IMR-90 (cell line): ENCODE measurements around the gene STAC2. TPM values are rescaled to one million over a fixed set of nuclear protein-coding genes. Genes with fewer than 3 reads are reported as not detected.

Experiments
- ATAC-seq: fragments of 200-7000 bp; cut with Tn5 transposase; 2 replicates; pipeline ENCODE4 v1.9.1; 2020; ENCODE audit warnings: low read depth, mild to moderate bottlenecking, moderate library complexity
- BruUV-seq: library from RNA; stranded (reverse); fragments of 400-500 nt; replicated peaks from 2 replicates; lab custom pipeline; 2021; lab: Mats Ljungman, UMichigan
- CTCF ChIA-PET: fragments of 300-600 bp; formaldehyde crosslinking; extraction: SDS; loops from one replicate; lab custom pipeline; 2021; ENCODE audit warnings: antibody characterized with exemption; lab: Yijun Ruan, JAX
- POLR2A ChIA-PET: fragments of 300-600 bp; sonication (Branson Sonifier 250); formaldehyde crosslinking; loops from one replicate; lab custom pipeline; 2022; ENCODE audit warnings: antibody characterized with exemption; ENCODE audit not compliant: unreplicated experiment; lab: Charles Lee
- DNase-seq: peaks from one replicate; pipeline ENCODE4 v3.0.0; 2013
- H2AFZ ChIP-seq: replicated peaks from 2 replicates; pipeline ENCODE3; 2013; ENCODE audit warnings: low read length, mild to moderate bottlenecking; ENCODE audit not compliant: poor library complexity
- H2AK5ac ChIP-seq: 2 replicates; pipeline ENCODE4 v1.6.1; 2013; ENCODE audit warnings: low read depth, low read length, inconsistent platforms
- H2AK9ac ChIP-seq: replicated peaks from 2 replicates; pipeline ENCODE3; 2013; ENCODE audit warnings: mild to moderate bottlenecking, low read depth, low read length, moderate library complexity; ENCODE audit not compliant: poor library complexity
- H2BK120ac ChIP-seq: 2 replicates; pipeline ENCODE4 v1.6.1; 2013; ENCODE audit warnings: low read depth, low read length, inconsistent platforms
- H2BK15ac ChIP-seq: 3 replicates; pipeline ENCODE4 v1.6.1; 2013; ENCODE audit warnings: low read depth, low read length, inconsistent platforms
- H2BK20ac ChIP-seq: 2 replicates; pipeline ENCODE4 v1.6.1; 2013; ENCODE audit warnings: low read depth, mild to moderate bottlenecking, inconsistent platforms, low read length, moderate library complexity
- H2BK5ac ChIP-seq: 2 replicates; pipeline ENCODE4 v1.6.1; 2013; ENCODE audit warnings: mild to moderate bottlenecking, low read depth, low read length, inconsistent platforms; ENCODE audit not compliant: poor library complexity, severe bottlenecking
- H3K14ac ChIP-seq: replicated peaks from 2 replicates; pipeline ENCODE4 v1.6.1; 2013; ENCODE audit warnings: low read depth, low read length, inconsistent platforms
- H3K18ac ChIP-seq: 2 replicates; pipeline ENCODE4 v1.6.1; 2013; ENCODE audit warnings: low read depth, low read length, control low read depth
- H3K23ac ChIP-seq: 2 replicates; pipeline ENCODE4 v1.6.1; 2013; ENCODE audit warnings: low read depth, low read length, inconsistent platforms
- H3K27ac ChIP-seq: 2 replicates; pipeline ENCODE4 v1.5.1; 2013; ENCODE audit warnings: mild to moderate bottlenecking, control low read depth, low read length; ENCODE audit not compliant: insufficient read depth
- H3K27me3 ChIP-seq: 2 replicates; pipeline ENCODE4 v1.6.1; 2013; ENCODE audit warnings: low read length; ENCODE audit not compliant: control insufficient read depth, insufficient read depth
- H3K36me3 ChIP-seq: 2 replicates; pipeline ENCODE4 v1.6.1; 2013; ENCODE audit warnings: low read length, mixed read lengths; ENCODE audit not compliant: control insufficient read depth, insufficient read depth
- H3K4ac ChIP-seq: 2 replicates; pipeline ENCODE4 v1.6.1; 2013; ENCODE audit warnings: low read depth, low read length, inconsistent platforms
- H3K4me1 ChIP-seq: 2 replicates; pipeline ENCODE4 v1.6.1; 2013; ENCODE audit warnings: low read length, mixed read lengths; ENCODE audit not compliant: control insufficient read depth, insufficient read depth
- H3K4me2 ChIP-seq: 2 replicates; pipeline ENCODE4 v1.6.1; 2013; ENCODE audit warnings: low read depth, mild to moderate bottlenecking, control low read depth, low read length, moderate library complexity
- H3K4me3 ChIP-seq: 2 replicates; pipeline ENCODE4 v1.5.1; 2013; ENCODE audit warnings: low read depth, mild to moderate bottlenecking, control low read depth, low read length, moderate library complexity; ENCODE audit not compliant: insufficient read depth
- H3K56ac ChIP-seq: 2 replicates; pipeline ENCODE4 v1.6.1; 2013; ENCODE audit warnings: low read length, inconsistent platforms; ENCODE audit not compliant: insufficient read depth; ENCODE audit errors: extremely low read depth
- H3K79me1 ChIP-seq, 2 experiments: 2 replicates each; pipeline ENCODE4 v1.6.1; 2013; ENCODE audit warnings: low read length in 2 of 2, inconsistent platforms in 1 of 2, low read depth in 1 of 2
- H3K9ac ChIP-seq: 2 replicates; pipeline ENCODE4 v1.6.1; 2013; ENCODE audit warnings: low read depth, low read length, control low read depth
- H3K9me1 ChIP-seq: 2 replicates; pipeline ENCODE4 v1.6.1; 2013; ENCODE audit warnings: low read length, inconsistent platforms; ENCODE audit not compliant: insufficient read depth
- H3K9me3 ChIP-seq: 2 replicates; pipeline ENCODE4 v1.6.1; 2013; ENCODE audit warnings: low read length; ENCODE audit not compliant: control insufficient read depth, insufficient read depth
- H4K20me1 ChIP-seq: 2 replicates; pipeline ENCODE4 v1.6.1; 2013; ENCODE audit warnings: low read length, inconsistent platforms; ENCODE audit not compliant: insufficient read depth
- H4K5ac ChIP-seq: 2 replicates; pipeline ENCODE4 v1.6.1; 2013; ENCODE audit warnings: mild to moderate bottlenecking, low read depth, low read length, control low read depth
- H4K8ac ChIP-seq, 2 experiments: 2 replicates each; pipeline ENCODE4 v1.6.1; 2013; ENCODE audit warnings: low read depth in 2 of 2, low read length in 2 of 2, control low read depth in 1 of 2, inconsistent platforms in 1 of 2
- H4K91ac ChIP-seq: 2 replicates; pipeline ENCODE4 v1.6.1; 2013; ENCODE audit warnings: low read depth, low read length, inconsistent platforms; ENCODE audit not compliant: insufficient read depth
- BHLHE40 ChIP-seq: fragments of 150-350 bp; IDR thresholded peaks from 2 replicates; pipeline ENCODE4 v1.6.1; 2016; ENCODE audit warnings: mild to moderate bottlenecking, low read depth, low read length
- FOS ChIP-seq: fragments of 150-350 bp; IDR thresholded peaks from 2 replicates; pipeline ENCODE4 v1.6.1; 2016; ENCODE audit warnings: low read depth, low read length
- MXI1 ChIP-seq: IDR thresholded peaks from 2 replicates; pipeline ENCODE4 v1.6.1; 2012; ENCODE audit warnings: low read depth, mild to moderate bottlenecking, low read length, moderate library complexity, borderline replicate concordance
- RAD21 ChIP-seq: IDR thresholded peaks from 2 replicates; pipeline ENCODE4 v1.6.1; 2012; ENCODE audit warnings: low read length, improper control_type of control experiment
- RFX5 ChIP-seq: IDR thresholded peaks from 2 replicates; pipeline ENCODE4 v1.8.0; 2012; ENCODE audit warnings: low read depth, mild to moderate bottlenecking, low read length, moderate library complexity
- WGBS, 2 experiments: methylation state at CpG; one replicate each; pipeline versions ENCODE4 v1.1.5 to v1.1.7; 2013; ENCODE audit warnings: missing lambda C conversion rate in 2 of 2; ENCODE audit not compliant: insufficient read length in 1 of 2; ENCODE audit errors: extremely low coverage in 2 of 2; 5-methylcytosine and 5-hydroxymethylcytosine counted together
- dilution Hi-C: fragments of 300-500 bp; cut with HindIII; formaldehyde crosslinking; loops from one replicate; pipeline ENCODE4 v1.14.3; 2018; ENCODE audit warnings: low sequenced_read_pairs; ENCODE audit not compliant: unreplicated experiment
- in situ Hi-C: fragments of 300-500 bp; cut with MboI; formaldehyde crosslinking; loops from 3 replicates; pipeline ENCODE4 v1.14.3; 2019; ENCODE audit warnings: low sequenced_read_pairs, inconsistent platforms, mixed read lengths
- intact Hi-C: fragments of 100-400 bp; cut with micrococcal nuclease; formaldehyde crosslinking; loops from 2 replicates; pipeline ENCODE4 v1.10.0; 2022
- polyA plus RNA-seq, 3 experiments: library from polyadenylated mRNA; depleted of rRNA; stranded (reverse); fragments of >200 nt; gene quantifications; 2 replicates each; pipeline ENCODE4 v1.2.3, GENCODE V29; 2012; ENCODE audit warnings: low replicate concordance in 1 of 3
- total RNA-seq: library from RNA; depleted of rRNA; stranded (reverse); fragments of >200 nt; gene quantifications from 2 replicates; pipeline ENCODE4 v1.2.3, GENCODE V29; 2012

Gene STAC2
- total and polyA plus RNA-seq, 2 of the 4 experiments (the other 2 are of a cell fraction): 0.02 TPM; not detected in 1

DNA sequence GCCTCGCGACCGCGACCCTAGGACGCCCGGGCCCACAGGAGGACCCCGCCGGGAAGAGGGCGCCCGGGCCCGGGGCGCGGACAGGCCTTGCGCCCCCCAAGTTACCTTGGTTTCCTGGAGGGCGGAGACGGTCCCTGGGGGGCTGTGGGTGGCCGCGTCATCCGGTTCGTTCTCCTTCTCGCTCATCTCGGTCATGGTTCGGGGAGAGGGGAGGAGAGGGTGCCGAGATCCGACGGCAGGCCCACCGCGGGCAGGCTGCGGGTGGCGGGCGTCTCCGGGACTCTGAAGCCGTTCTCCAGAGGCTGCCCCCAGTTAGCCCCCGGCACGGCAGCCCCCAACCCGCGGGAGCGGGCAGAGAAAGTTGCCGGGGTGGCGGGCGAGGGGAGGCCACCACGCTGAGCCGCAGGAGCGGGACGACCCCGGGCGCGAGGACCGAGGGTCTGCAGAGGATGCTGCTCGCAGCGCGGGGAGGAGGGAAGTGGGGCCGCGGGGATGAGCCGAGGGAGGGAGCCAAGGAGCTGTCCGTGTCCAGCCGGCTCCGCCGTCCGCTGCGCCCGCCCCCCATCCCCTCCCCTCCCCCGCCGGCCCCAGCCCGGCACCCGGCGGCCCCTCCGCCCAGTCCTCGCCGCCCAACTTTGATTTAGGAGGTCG lies at the start of gene STAC2 (continued):
- no peak for TF ChIP-seq MXI1
- no peak for TF ChIP-seq FOS
- no peak for TF ChIP-seq RAD21
- TF ChIP-seq RFX5: no peak

DNA sequence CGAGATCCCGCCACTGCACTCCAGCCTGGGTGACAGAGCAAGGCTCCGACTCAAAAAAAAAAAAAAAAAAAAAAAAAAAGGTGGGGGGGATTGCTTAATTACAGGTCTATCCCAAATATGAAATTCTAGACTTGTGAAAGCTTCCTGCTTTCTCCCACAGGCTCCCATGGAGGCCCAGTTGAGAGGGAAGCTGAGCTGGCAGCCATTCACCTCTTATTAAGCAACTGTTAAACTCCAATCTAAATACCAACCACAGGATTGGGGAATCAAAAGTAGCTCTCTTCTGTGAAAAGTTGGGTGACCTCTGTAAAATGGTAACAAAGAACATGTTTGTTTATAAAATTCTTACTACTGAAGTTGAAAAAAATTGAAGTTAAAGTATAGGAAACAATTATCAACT lies 45.8 kb upstream of the STAC2 start:
- no peaks in the 10 kb centered on the region for H3K27me3 ChIP-seq
- H2AK5ac ChIP-seq: no peak overlapping the region
- peak; percentile 52 for DNase-seq
- H4K8ac ChIP-seq: no peak overlapping the region
- H3K18ac ChIP-seq: no peak overlapping the region
- CTCF ChIA-PET: interaction anchor here (1.0 to 1.1 kb wide), 3 partner anchors 12 to 81 kb away, joined by 3 to 6 read pairs (median 4); no protein-coding TSS in a partner anchor
- POLR2A ChIA-PET: interaction anchor here (0.7 kb wide), 1 partner anchor 134 kb away, joined by 11 read pairs; no protein-coding TSS in a partner anchor
- no peak overlapping the region for H3K23ac ChIP-seq
- H4K91ac ChIP-seq: no peak overlapping the region
- no peak for TF ChIP-seq BHLHE40
- H2AK9ac ChIP-seq: no peak overlapping the region
- no peak overlapping the region for H2BK120ac ChIP-seq
- H3K4me1 ChIP-seq: no peaks in the 10 kb centered on the region
- no peak overlapping the region for H3K14ac ChIP-seq
- no peak overlapping the region for H3K4me3 ChIP-seq
- BruUV-seq: no TSS peak
- no peak overlapping the region for H3K4me2 ChIP-seq
- H3K36me3 ChIP-seq: peaks cover 19% of the 10 kb centered on the region
- H3K9me1 ChIP-seq: no peaks in the 10 kb centered on the region
- no peak overlapping the region for H2BK20ac ChIP-seq
- no peak overlapping the region for H2BK15ac ChIP-seq
- no peak overlapping the region for H4K5ac ChIP-seq
- H3K27ac ChIP-seq: no peak overlapping the region
- no peak overlapping the region for H3K4ac ChIP-seq
- H3K9me3 ChIP-seq: no peaks in the 10 kb centered on the region
- no peak overlapping the region for H3K9ac ChIP-seq
- no peaks in the 10 kb centered on the region for H4K20me1 ChIP-seq
- WGBS, 2 experiments: no CpG with 5 or more reads among the region's 3 CpGs
- no peak overlapping the region for H2AFZ ChIP-seq
- ATAC-seq: peak; percentile 46; the same call in 1 of the 2 replicates
- no peak overlapping the region for H3K56ac ChIP-seq
- H2BK5ac ChIP-seq: no peak overlapping the region
- in situ Hi-C loops (loop anchor here (10.0 kb wide), 1 partner anchor 133 kb away; the partner anchor contains the start of gene FBXL20), intact Hi-C loops (loop anchor here (1.0 to 10.0 kb wide), 4 partner anchors 51 to 216 kb away; partner anchors contain the start of genes CDK12 and FBXL20), dilution Hi-C loops (no loop called here)
- H3K79me1 ChIP-seq: no peaks in the 10 kb centered on the region
